Left lung (tissue), 10 donors: Measurements from ENCODE around the gene INPP4B. TPM values are rescaled to one million over a fixed set of nuclear protein-coding genes. Genes with fewer than 3 reads are reported as not detected.

Experiments used
- ATAC-seq: fragments of 200-7000 bp; cut with Tn5 transposase; one replicate; pipeline ENCODE4 v1.9.1; 2020; ENCODE audit warnings: moderate library complexity
- DNase-seq, 4 donors: peaks; one replicate each; pipeline ENCODE4 v3.0.0-alpha.2; 2013 to 2020
- H3K27ac ChIP-seq, 2 donors: fragments of 200-600 bp; sonication (generic) in 1 of 2; one replicate each; pipeline versions ENCODE4 v1.5.0 to v1.8.0; 2020 to 2021
- H3K27me3 ChIP-seq, 2 donors: fragments of 200-600 bp; sonication (generic) in 1 of 2; one replicate each; pipeline versions ENCODE4 v1.5.0 to v1.8.0; 2020 to 2021
- H3K36me3 ChIP-seq, 2 donors: fragments of 200-600 bp; sonication (generic) in 1 of 2; one replicate each; pipeline versions ENCODE4 v1.5.0 to v1.8.0; 2020 to 2021
- H3K4me1 ChIP-seq, 2 donors: fragments of 200-600 bp; one replicate each; pipeline ENCODE4 v1.8.0; 2021
- H3K4me3 ChIP-seq, 2 donors: fragments of 200-600 bp; sonication (generic) in 1 of 2; one replicate each; pipeline versions ENCODE4 v1.5.0 to v1.8.0; 2020 to 2021; ENCODE audit warnings: mild to moderate bottlenecking in 1 of 2
- H3K9me3 ChIP-seq, 2 donors: fragments of 200-600 bp; sonication (generic) in 1 of 2; one replicate each; pipeline versions ENCODE4 v1.5.0 to v1.8.0; 2020 to 2021
- CTCF ChIP-seq, 2 donors: fragments of 200-600 bp; sonication (generic) in 1 of 2; IDR thresholded peaks; one replicate each; pipeline versions ENCODE4 v1.5.0 to v1.8.0; 2021; ENCODE audit warnings: antibody characterized with exemption in 2 of 2
- intact Hi-C, 2 donors: fragments of 100-400 bp; cut with DNase I; formaldehyde crosslinking; loops; one replicate each; pipeline versions ENCODE4 v1.11.2 to v1.14.2; 2022
- polyA plus RNA-seq, 6 donors: library from polyadenylated mRNA; unstranded; fragments of 120-200 nt; gene quantifications; one replicate each; pipeline ENCODE4 v1.2.1, GENCODE V29; 2013; ENCODE audit not compliant: insufficient read length in 6 of 6
- total RNA-seq, 2 donors: library from RNA; stranded (reverse); fragmentation: NEBNext Ultra II Directional; extraction: Animal tissue kit (Norgen Biotek cat#: 25700); gene quantifications; one replicate each; pipeline ENCODE4 v1.2.1, GENCODE V29; 2021
- donor health status: DM: no; HTN: yes; CAD: no.
- donor health status: DM: no; HTN: no; CAD: no.

The INPP4B gene
- total and polyA plus RNA-seq, 8 donors, result 7.3 to 15.1 (median 11.6) TPM

- no peak overlapping the region for H3K27ac ChIP-seq
- H3K4me3 ChIP-seq, result no peak overlapping the region
- H3K36me3 ChIP-seq, result no peaks in the 10 kb centered on the region
- no peaks in the 10 kb centered on the region for H3K4me1 ChIP-seq
- H3K9me3 ChIP-seq, result no peaks in the 10 kb centered on the region
- intact Hi-C loops, result no loop called here
- DNase-seq, result no peak
- no peak for ATAC-seq
- TF ChIP-seq CTCF (IDR thresholded peaks at IDR 0.05), result no peak
- no peaks in the 10 kb centered on the region for H3K27me3 ChIP-seq
Observed at GRCh38 chr4:142544594-142544993, 301.5 kb downstream of the INPP4B start.

GRCh38 chr4:142544039-142544438, 302.1 kb downstream of the INPP4B start:
- H3K4me1 ChIP-seq, result no peaks in the 10 kb centered on the region
- DNase-seq, result no peak
- no peaks in the 10 kb centered on the region for H3K36me3 ChIP-seq
- ATAC-seq, result no peak
- H3K9me3 ChIP-seq, result no peaks in the 10 kb centered on the region
- no peak overlapping the region for H3K27ac ChIP-seq
- no peak for TF ChIP-seq CTCF (IDR thresholded peaks at IDR 0.05)
- intact Hi-C loops, result no loop called here
- H3K27me3 ChIP-seq, result no peaks in the 10 kb centered on the region
- H3K4me3 ChIP-seq, result no peak overlapping the region

- Histone ChIP-seq H3K4me3 (no peak overlapping the region), H3K4me1 (no peaks in the 10 kb centered on the region), H3K27me3 (no peaks in the 10 kb centered on the region), H3K36me3 (no peaks in the 10 kb centered on the region), H3K9me3 (no peaks in the 10 kb centered on the region), H3K27ac (no peak overlapping the region)
- intact Hi-C loops, result no loop called here
- DNase-seq (no peak), ATAC-seq (no peak)
- TF ChIP-seq CTCF (IDR thresholded peaks at IDR 0.05), result no peak
Observed at GRCh38 chr4:142540483-142540804, 305.7 kb downstream of the INPP4B start.

- intact Hi-C loops, result no loop called here
- TF ChIP-seq CTCF (IDR thresholded peaks at IDR 0.05), result no peak
Observed at GRCh38 chr4:142539796-142540482, 306.2 kb downstream of the INPP4B start.

GRCh38 chr4:142535009-142535408, 311.1 kb downstream of the INPP4B start:
- Histone ChIP-seq H3K4me1 (no peaks in the 10 kb centered on the region), H3K9me3 (no peaks in the 10 kb centered on the region), H3K27ac (no peak overlapping the region), H3K4me3 (no peak overlapping the region), H3K36me3 (no peaks in the 10 kb centered on the region), H3K27me3 (no peaks in the 10 kb centered on the region)
- intact Hi-C loops, result no loop called here
- DNase-seq, result no peak
- no peak for ATAC-seq
- no peak for TF ChIP-seq CTCF (IDR thresholded peaks at IDR 0.05)

More at GRCh38 chr4:142539796-142540482, 306.2 kb downstream of the INPP4B start:
- DNase-seq, result no peak
- Histone ChIP-seq H3K9me3 (no peaks in the 10 kb centered on the region), H3K4me3 (no peak overlapping the region), H3K36me3 (no peaks in the 10 kb centered on the region), H3K27ac (no peak overlapping the region), H3K27me3 (no peaks in the 10 kb centered on the region), H3K4me1 (no peaks in the 10 kb centered on the region)
- no peak for ATAC-seq
